ENCODE measurements around the gene FTCDNL1. TPM values are rescaled to one million over a fixed set of nuclear protein-coding genes. Genes with fewer than 3 reads are reported as not detected.

The FTCDNL1 gene
- polyA plus RNA-seq, 1 donor (not counting 4 experiments of a cell fraction or from before 2014, with no cell fraction given) = 0.96 TPM

GRCh38 chr2:199777315-199777714, 73.7 kb downstream of the FTCDNL1 start:
- Histone ChIP-seq H3K4me2 (ENCODE audit: control insufficient read depth, extremely low read depth, insufficient read depth, low read depth, low read length) (no peak overlapping the region), H4K20me1 (ENCODE audit: control insufficient read depth, extremely low read depth, insufficient read depth, low read length) (no peaks in the 10 kb centered on the region), H3K27me3 (ENCODE audit: control insufficient read depth, extremely low read depth, insufficient read depth, low read length) (no peaks in the 10 kb centered on the region), H3K4me1 (ENCODE audit: control insufficient read depth, extremely low read depth, insufficient read depth, low read length) (no peaks in the 10 kb centered on the region), H3K9me3 (ENCODE audit: control insufficient read depth, low read depth, low read length) (no peaks in the 10 kb centered on the region), H3K79me2 (ENCODE audit: control insufficient read depth, insufficient read depth, low read length) (no peaks in the 10 kb centered on the region), H2AFZ (ENCODE audit: control insufficient read depth, low read length) (no peak overlapping the region), H3K4me3 (ENCODE audit: control insufficient read depth in 2 of 3, extremely low read depth in 1 of 3, insufficient read depth in 2 of 3, low read depth in 1 of 3, low read length in 3 of 3) (no peak overlapping the region), H3K36me3 (ENCODE audit: control insufficient read depth in 2 of 2, extremely low read depth in 1 of 2, insufficient read depth in 2 of 2, low read length in 2 of 2) (no peaks in the 10 kb centered on the region), H3K9ac (ENCODE audit: control insufficient read depth, extremely low read depth, insufficient read depth, low read length) (no peak overlapping the region), H3K9me1 (ENCODE audit: control insufficient read depth, extremely low read depth, insufficient read depth, low read length) (no peaks in the 10 kb centered on the region), H3K27ac (ENCODE audit: control insufficient read depth, insufficient read depth, low read length) (no peak overlapping the region)
- FAIRE-seq (no peak), DNase-seq (ENCODE audit: low read depth, low spot score) (no peak)
- TF ChIP-seq CTCF (optimal IDR thresholded peaks at IDR 0.05 in 1 of 3, IDR thresholded peaks at IDR 0.05 in 1 of 3, conservative IDR thresholded peaks at IDR 0.05 in 1 of 3; ENCODE audit: extremely low read depth in 1 of 3, insufficient read depth in 2 of 3, low read length in 3 of 3) = no peak
- no peak for TF ChIP-seq EZH2 (IDR thresholded peaks at IDR 0.05; ENCODE audit: low read length)
- dilution Hi-C loops (cut with MboI; ENCODE audit: extremely low pct_ligation_motif_present, low sequenced_read_pairs) = no loop called here

GRCh38 chr2:199775267-199775666, 75.7 kb downstream of the FTCDNL1 start:
- Histone ChIP-seq H3K9ac (ENCODE audit: control insufficient read depth, extremely low read depth, insufficient read depth, low read length) (no peak overlapping the region), H3K27me3 (ENCODE audit: control insufficient read depth, extremely low read depth, insufficient read depth, low read length) (no peaks in the 10 kb centered on the region), H4K20me1 (ENCODE audit: control insufficient read depth, extremely low read depth, insufficient read depth, low read length) (no peaks in the 10 kb centered on the region), H2AFZ (ENCODE audit: control insufficient read depth, low read length) (no peak overlapping the region), H3K9me3 (ENCODE audit: control insufficient read depth, low read depth, low read length) (no peaks in the 10 kb centered on the region), H3K4me1 (ENCODE audit: control insufficient read depth, extremely low read depth, insufficient read depth, low read length) (no peaks in the 10 kb centered on the region), H3K4me3 (ENCODE audit: control insufficient read depth in 2 of 3, extremely low read depth in 1 of 3, insufficient read depth in 2 of 3, low read depth in 1 of 3, low read length in 3 of 3) (no peak overlapping the region), H3K79me2 (ENCODE audit: control insufficient read depth, insufficient read depth, low read length) (no peaks in the 10 kb centered on the region), H3K36me3 (ENCODE audit: control insufficient read depth in 2 of 2, extremely low read depth in 1 of 2, insufficient read depth in 2 of 2, low read length in 2 of 2) (no peaks in the 10 kb centered on the region), H3K27ac (ENCODE audit: control insufficient read depth, insufficient read depth, low read length) (no peak overlapping the region), H3K9me1 (ENCODE audit: control insufficient read depth, extremely low read depth, insufficient read depth, low read length) (no peaks in the 10 kb centered on the region), H3K4me2 (ENCODE audit: control insufficient read depth, extremely low read depth, insufficient read depth, low read depth, low read length) (no peak overlapping the region)
- dilution Hi-C loops (cut with MboI; ENCODE audit: extremely low pct_ligation_motif_present, low sequenced_read_pairs) = no loop called here
- DNase-seq (ENCODE audit: low read depth, low spot score) (no peak), FAIRE-seq (no peak)
- TF ChIP-seq CTCF (optimal IDR thresholded peaks at IDR 0.05 in 1 of 3, IDR thresholded peaks at IDR 0.05 in 1 of 3, conservative IDR thresholded peaks at IDR 0.05 in 1 of 3; ENCODE audit: extremely low read depth in 1 of 3, insufficient read depth in 2 of 3, low read length in 3 of 3) = no peak
- TF ChIP-seq EZH2 (IDR thresholded peaks at IDR 0.05; ENCODE audit: low read length) = no peak
